Esophagus muscularis mucosa (tissue), 4 donors: ENCODE results near the gene L3MBTL1. TPM values are rescaled to one million over a fixed set of nuclear protein-coding genes. Genes with fewer than 3 reads are reported as not detected.
A peak's percentile ranks its signal among the peaks of the same experiment; 100 is the strongest.
"Not testable (repeated sequence)": the region's sequence is repeated elsewhere in the genome, so short reads cannot be mapped to it uniquely, and the experiment has no call there.

Experiments used
- DNase-seq: peaks from one replicate; pipeline ENCODE4 v3.0.0-alpha.2; 2017; ENCODE audit errors: extremely low spot score
- H3K27ac ChIP-seq, 4 donors: fragments of 200-600 bp; sonication (generic); replicated peaks in 1 of 4; 1 replicate in 3 of 4; 2 replicates in 1 of 4; pipeline ENCODE4 v1.5.1; 2016 to 2019; ENCODE audit warnings: mild to moderate bottlenecking in 1 of 4
- H3K27me3 ChIP-seq, 4 donors: fragments of 200-600 bp; sonication (generic); one replicate each; pipeline versions ENCODE4 v1.5.1 to v1.6.0; 2016 to 2019
- H3K36me3 ChIP-seq, 4 donors: fragments of 200-600 bp; sonication (generic); one replicate each; pipeline ENCODE4 v1.5.1; 2016 to 2019
- H3K4me1 ChIP-seq, 4 donors: fragments of 200-600 bp; sonication (generic); one replicate each; pipeline ENCODE4 v1.5.1; 2016 to 2019
- H3K4me3 ChIP-seq, 4 donors: fragments of 200-600 bp; sonication (generic); 1 replicate in 2 of 4; 2 replicates in 2 of 4; pipeline ENCODE4 v1.5.1; 2016 to 2019; ENCODE audit warnings: mild to moderate bottlenecking in 4 of 4, moderate library complexity in 1 of 4
- H3K9me3 ChIP-seq, 4 donors: fragments of 200-600 bp; sonication (generic); 1 replicate in 3 of 4; 2 replicates in 1 of 4; pipeline ENCODE4 v1.5.1; 2016 to 2019
- CTCF ChIP-seq, 3 experiments: fragments of 200-600 bp in 2 of 3; fragments of 450-650 bp in 1 of 3; sonication (generic) in 2 of 3; IDR thresholded peaks; one replicate each; pipeline ENCODE4 v1.5.1; 2017 to 2019; ENCODE audit warnings: antibody characterized with exemption in 3 of 3, mild to moderate bottlenecking in 2 of 3, moderate library complexity in 1 of 3
- EP300 ChIP-seq: sonication (generic); formaldehyde crosslinking; IDR thresholded peaks from one replicate; pipeline ENCODE4 v1.6.1; 2017; ENCODE audit warnings: antibody characterized with exemption
- POLR2A ChIP-seq: fragments of 450-650 bp; IDR thresholded peaks from one replicate; pipeline ENCODE4 v1.6.1; 2017; ENCODE audit warnings: antibody characterized with exemption, moderate library complexity, mild to moderate bottlenecking, low read depth
- POLR2AphosphoS5 ChIP-seq, 2 donors: sonication (generic); formaldehyde crosslinking; IDR thresholded peaks; one replicate each; pipeline ENCODE4 v1.6.1; 2017; ENCODE audit warnings: antibody characterized with exemption in 2 of 2
- WGBS: methylation state at CpG from one replicate; pipeline ENCODE4 v1.1.5; 2018; 5-methylcytosine and 5-hydroxymethylcytosine counted together
- intact Hi-C: fragments of 100-400 bp; cut with DNase I; formaldehyde crosslinking; loops from one replicate; pipeline ENCODE4 v1.15.1; 2023
- total RNA-seq, 4 donors: library from RNA; depleted of rRNA; stranded (reverse); fragments of >200 nt; gene quantifications; one replicate each; pipeline versions ENCODE4 v1.1.0 to v1.2.1, GENCODE V29; 2016

Gene L3MBTL1
- total RNA-seq, 4 donors from 2014 or later = 5.6 to 19.5 (median 8.5) TPM

- Histone ChIP-seq H3K4me1 (no peaks in the 10 kb centered on the region), H3K4me3 (no peak overlapping the region), H3K27me3 (no peaks in the 10 kb centered on the region), H3K9me3 (peaks cover 0 to 6% (median 0%) of the 10 kb centered on the region in 4 donors), H3K36me3 (no peaks in the 10 kb centered on the region), H3K27ac (no peak overlapping the region)
- intact Hi-C loops = no loop called here
- DNase-seq = no peak
- 36% methylated on average over 2 of the region's 2 CpGs for WGBS
- TF ChIP-seq CTCF (IDR thresholded peaks at IDR 0.05) (no peak), POLR2AphosphoS5 (IDR thresholded peaks at IDR 0.05) (no peak), POLR2A (no peak), EP300 (no peak)
Observed at GRCh38 chr20:43495388-43495787, 12.1 kb upstream of the L3MBTL1 start.

- H3K4me1 ChIP-seq, intact Hi-C loops, H3K4me3 ChIP-seq, H3K27ac ChIP-seq, H3K27me3 ChIP-seq, H3K36me3 ChIP-seq, H3K9me3 ChIP-seq, DNase-seq: not testable (repeated sequence)
- 93% methylated on average over 8 of the region's 8 CpGs for WGBS
Observed at GRCh38 chr20:43502021-43502420, 5.5 kb upstream of the L3MBTL1 start.

GRCh38 chr20:43506238-43506637 lies 1.3 kb upstream of the L3MBTL1 start:
- DNase-seq = no peak
- TF ChIP-seq CTCF (IDR thresholded peaks at IDR 0.05) (no peak), EP300 (no peak), POLR2AphosphoS5 (IDR thresholded peaks at IDR 0.05) (no peak), POLR2A (no peak)
- H3K27ac ChIP-seq = no peak overlapping the region
- no peaks in the 10 kb centered on the region for H3K9me3 ChIP-seq
- H3K4me1 ChIP-seq = peaks cover 0 to 19% (median 15%) of the 10 kb centered on the region in 4 donors
- peaks cover 0 to 32% (median 2%) of the 10 kb centered on the region in 4 donors for H3K27me3 ChIP-seq
- H3K4me3 ChIP-seq = no peak overlapping the region
- intact Hi-C loops = no loop called here
- no peaks in the 10 kb centered on the region for H3K36me3 ChIP-seq
- 96% methylated on average over 7 of the region's 7 CpGs for WGBS

DNA sequence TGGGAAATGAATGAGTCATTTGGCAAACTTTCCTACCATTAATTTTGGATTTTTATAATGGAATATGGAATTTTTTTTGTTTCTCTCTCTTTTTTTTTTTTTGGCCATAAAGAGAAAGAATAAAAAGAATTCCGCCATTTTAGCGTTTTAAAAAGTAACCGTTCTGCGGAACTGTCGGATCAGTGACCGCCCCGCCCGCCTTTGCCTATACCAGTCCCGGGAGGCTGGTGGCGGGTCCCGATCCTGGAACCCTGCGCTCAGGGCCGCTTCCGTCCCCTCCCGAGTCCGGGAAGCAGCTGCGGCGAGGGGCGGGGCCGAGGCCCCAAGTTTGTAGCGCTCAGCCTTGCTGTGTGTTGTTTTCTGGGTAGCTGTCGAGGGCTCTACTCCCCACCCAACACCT lies 609 bp downstream of the L3MBTL1 start:
- WGBS = 13% methylated on average over 22 of the region's 22 CpGs

DNA sequence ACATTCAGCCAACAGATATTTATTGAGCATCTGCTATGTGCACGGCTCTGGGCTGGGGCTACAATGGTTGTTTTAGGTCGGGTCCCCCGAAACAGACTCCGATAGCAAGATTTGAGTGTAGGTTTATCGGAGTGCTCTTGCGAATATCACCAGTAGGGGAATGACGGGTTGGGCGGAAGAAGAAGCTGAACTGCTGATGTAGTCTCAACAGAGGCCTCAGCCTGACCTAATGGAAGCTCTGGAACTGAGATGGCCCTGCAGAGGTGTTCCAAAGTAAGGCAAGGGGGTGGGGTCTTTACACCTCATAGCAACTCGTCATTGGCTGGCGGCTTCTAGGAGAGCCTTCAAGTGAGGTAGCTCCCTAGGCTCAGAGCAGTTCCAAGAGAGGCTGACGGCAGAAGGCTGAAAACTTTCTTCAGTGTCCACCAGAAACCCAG lies 1.1 kb downstream of the L3MBTL1 start:
- Histone ChIP-seq H3K4me1 (peaks cover 4 to 26% (median 25%) of the 10 kb centered on the region in 4 donors), H3K9me3 (no peaks in the 10 kb centered on the region), H3K4me3 (peak overlapping the region in 2 of 4 donors; percentile 60 to 64), H3K27me3 (peaks cover 0 to 32% (median 2%) of the 10 kb centered on the region in 4 donors), H3K27ac (no peak overlapping the region), H3K36me3 (no peaks in the 10 kb centered on the region)
- intact Hi-C loops = no loop called here
- no peak for TF ChIP-seq CTCF (IDR thresholded peaks at IDR 0.05)
- TF ChIP-seq POLR2A = no peak
- TF ChIP-seq POLR2AphosphoS5 (IDR thresholded peaks at IDR 0.05) = no peak
- no peak for TF ChIP-seq EP300
- no peak for DNase-seq
- WGBS = 93% methylated on average over 11 of the region's 11 CpGs

More for the DNA sequence above, 609 bp downstream of the L3MBTL1 start:
- H3K36me3 ChIP-seq = no peaks in the 10 kb centered on the region
- intact Hi-C loops = no loop called here
- peaks cover under 1 to 21% (median 20%) of the 10 kb centered on the region in 4 donors for H3K4me1 ChIP-seq
- TF ChIP-seq EP300 (no peak), POLR2A (no peak), CTCF (IDR thresholded peaks at IDR 0.05) (no peak)
- peaks cover 0 to 32% (median 2%) of the 10 kb centered on the region in 4 donors for H3K27me3 ChIP-seq
- DNase-seq = no peak
- H3K9me3 ChIP-seq = no peaks in the 10 kb centered on the region
- no peak overlapping the region for H3K27ac ChIP-seq
- H3K4me3 ChIP-seq = peak overlapping the region; percentile 60 to 72 (median 64)
